A549 (cell line): ENCODE measurements around the gene GATA3.

Experiments used
- CTCF ChIP-seq: fragments of >200 bp; sonication (Bioruptor Twin); formaldehyde crosslinking; IDR thresholded peaks from 3 replicates; pipeline ENCODE4 v1.5.1; 2016
- EHMT2 ChIP-seq: fragments of 200-600 bp; sonication (generic); IDR thresholded peaks from 2 replicates; pipeline ENCODE4 v1.6.1; 2016; ENCODE audit warnings: antibody characterized with exemption, low read depth, mild to moderate bottlenecking, moderate library complexity
- EP300 ChIP-seq, 2 experiments: fragments of >200 bp; sonication (Bioruptor Twin); formaldehyde crosslinking; IDR thresholded peaks; 2 replicates in 1 of 2; 3 replicates in 1 of 2; pipeline ENCODE4 v1.6.1; 2016 to 2017
- ESRRA ChIP-seq: fragments of 150-350 bp; IDR thresholded peaks from 2 replicates; pipeline ENCODE4 v1.6.1; 2014; ENCODE audit warnings: mild to moderate bottlenecking, low read length, borderline replicate concordance
- MAZ ChIP-seq: fragments of 150-350 bp; IDR thresholded peaks from 2 replicates; pipeline ENCODE4 v1.6.1; 2014; ENCODE audit warnings: antibody characterized with exemption, low read depth, low read length, borderline replicate concordance
- MYC ChIP-seq: IDR thresholded peaks from 2 replicates; pipeline ENCODE4 v1.6.1; 2012; ENCODE audit warnings: mild to moderate bottlenecking, inconsistent platforms, low read length, improper control_type of control experiment, borderline replicate concordance
- POLR2A ChIP-seq: IDR thresholded peaks from 2 replicates; pipeline ENCODE4 v1.6.1; 2012; ENCODE audit warnings: mild to moderate bottlenecking, low read length
- RCOR1 ChIP-seq: fragments of 150-350 bp; IDR thresholded peaks from 2 replicates; pipeline ENCODE4 v1.6.1; 2014; ENCODE audit warnings: antibody characterized with exemption, low read length, low read depth
- RFX5 ChIP-seq: fragments of 450-650 bp; IDR thresholded peaks from 2 replicates; pipeline ENCODE4 v1.7.1; 2014; ENCODE audit warnings: antibody characterized with exemption, mild to moderate bottlenecking, moderate library complexity
- SMC3 ChIP-seq: fragments of >200 bp; sonication (Bioruptor Twin); formaldehyde crosslinking; IDR thresholded peaks from 3 replicates; pipeline ENCODE4 v1.6.1; 2018; ENCODE audit warnings: inconsistent platforms
- TP53 ChIP-seq: fragments of 250-450 bp; sonication (Bioruptor Pico); IDR thresholded peaks from 2 replicates; pipeline ENCODE4 v1.5.0; 2021; ENCODE audit warnings: mild to moderate bottlenecking, moderate library complexity
- USF2 ChIP-seq: fragments of 450-650 bp; IDR thresholded peaks from 2 replicates; pipeline ENCODE4 v1.6.1; 2014; ENCODE audit warnings: antibody characterized with exemption

GRCh38 chr10:8116474-8116873 is 62.0 kb downstream of the GATA3 start:
- TF ChIP-seq CTCF (no peak), TP53 (CRISPR knock-in tag) (no peak), EHMT2 (no peak), POLR2A (no peak), MYC (no peak), RCOR1 (no peak), SMC3 (no peak), USF2 (no peak), MAZ (no peak), ESRRA (no peak), RFX5 (no peak), EP300 (IDR thresholded peaks at IDR 0.05) (no peak)
